Right forelimb (tissue), 1 donor: ENCODE measurements around the gene ZBTB38.

Experiments
- DNase-seq: peaks from one replicate; pipeline ENCODE4 v3.0.0-alpha.2; 2018

The ZBTB38 gene

DNA sequence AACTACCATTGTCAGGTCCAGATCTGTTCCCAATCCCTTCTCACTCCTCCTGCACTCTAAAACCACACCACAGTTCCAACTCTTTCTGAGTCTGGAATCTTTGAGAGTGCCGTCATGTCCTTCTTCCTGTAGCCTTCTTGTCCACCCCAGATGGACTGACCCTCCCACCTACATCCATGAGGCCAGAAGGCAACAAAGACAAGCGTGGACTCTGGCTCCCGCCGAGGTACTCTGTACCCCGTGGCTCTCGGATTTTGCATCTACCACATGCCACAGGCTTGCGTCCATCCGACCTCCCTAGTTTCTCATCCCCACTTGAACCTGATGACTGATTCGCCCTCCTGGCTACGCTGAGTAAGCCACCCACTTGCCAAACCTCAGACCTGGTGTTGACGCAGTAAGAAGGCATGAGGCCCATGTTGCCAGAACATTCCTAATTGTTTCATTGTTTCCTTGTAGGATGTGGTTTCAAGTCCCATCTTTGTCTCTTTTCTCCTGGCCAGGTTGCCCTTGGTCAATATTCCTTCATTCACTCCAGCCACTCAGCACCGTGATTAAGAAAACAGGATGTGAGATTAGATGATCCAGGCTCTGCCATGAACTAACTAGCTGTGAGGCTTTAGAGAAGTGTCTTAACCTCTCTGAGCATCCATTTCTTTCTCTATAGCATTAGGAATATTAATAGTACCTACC lies 1.1 kb upstream of the ZBTB38 start:
- DNase-seq = no peak

DNA sequence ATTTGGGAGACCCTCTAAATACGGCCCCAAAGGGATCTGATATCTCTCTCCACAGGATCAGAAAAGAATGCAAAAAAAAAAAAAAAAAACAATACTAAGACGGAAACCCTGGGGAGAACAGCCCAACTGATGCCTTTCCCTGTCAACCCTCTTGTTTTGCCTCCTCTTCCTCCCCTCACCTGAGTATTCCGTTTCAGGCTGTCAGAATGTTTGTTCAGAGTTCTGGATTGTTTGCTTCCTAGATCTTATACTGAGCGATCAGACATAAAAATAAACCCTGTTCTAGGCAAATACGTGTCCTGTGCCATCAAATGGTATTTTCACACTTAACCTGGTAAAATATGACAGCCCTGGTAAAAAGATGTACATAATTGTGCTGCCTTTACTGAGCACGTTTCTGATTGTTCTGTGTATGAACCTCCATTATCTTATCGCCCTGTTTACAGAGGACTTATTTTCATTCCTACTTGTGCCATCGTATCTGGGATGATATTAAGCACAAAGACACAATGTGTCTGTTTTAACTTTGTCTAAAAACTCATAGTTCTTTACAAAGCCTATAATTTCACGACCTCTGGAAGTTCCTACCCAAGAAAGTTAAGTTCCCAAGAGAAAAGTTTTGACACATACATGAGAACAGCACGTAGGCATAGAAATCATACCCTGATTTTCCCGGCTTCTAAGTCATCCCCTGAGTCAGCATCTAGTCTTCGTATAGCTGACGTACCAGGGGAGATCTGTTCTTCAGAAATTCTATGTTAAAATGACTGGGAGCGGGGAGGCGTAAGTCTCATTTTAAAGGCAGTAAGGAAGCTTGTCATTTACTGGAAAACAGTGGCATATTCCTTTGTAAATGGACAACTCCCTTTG lies 856 bp downstream of the ZBTB38 start:
- no peak for DNase-seq

DNA sequence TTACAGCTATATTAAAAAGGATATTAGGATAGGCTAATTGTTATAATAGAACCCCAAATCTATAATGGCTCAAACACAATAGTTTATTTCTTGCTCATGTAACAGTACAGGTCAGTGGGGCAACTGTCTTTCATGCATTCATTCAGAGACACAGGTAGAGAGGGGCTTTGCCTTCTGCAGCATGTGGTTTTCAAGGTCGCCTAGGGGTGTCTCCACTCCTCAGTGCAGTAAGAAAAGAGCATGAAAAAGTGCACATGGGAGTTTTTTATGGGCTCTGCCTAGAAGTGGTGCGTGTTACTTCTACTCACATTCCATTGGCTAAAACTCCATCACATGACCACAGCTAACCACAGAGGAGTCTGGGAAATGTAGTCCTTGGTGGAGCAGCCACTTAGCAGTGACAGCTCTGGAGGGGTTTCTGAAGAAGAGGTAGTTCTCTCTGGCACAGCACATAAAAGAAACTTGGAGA lies 1.8 kb downstream of the ZBTB38 start:
- peak; percentile 54 for DNase-seq

DNA sequence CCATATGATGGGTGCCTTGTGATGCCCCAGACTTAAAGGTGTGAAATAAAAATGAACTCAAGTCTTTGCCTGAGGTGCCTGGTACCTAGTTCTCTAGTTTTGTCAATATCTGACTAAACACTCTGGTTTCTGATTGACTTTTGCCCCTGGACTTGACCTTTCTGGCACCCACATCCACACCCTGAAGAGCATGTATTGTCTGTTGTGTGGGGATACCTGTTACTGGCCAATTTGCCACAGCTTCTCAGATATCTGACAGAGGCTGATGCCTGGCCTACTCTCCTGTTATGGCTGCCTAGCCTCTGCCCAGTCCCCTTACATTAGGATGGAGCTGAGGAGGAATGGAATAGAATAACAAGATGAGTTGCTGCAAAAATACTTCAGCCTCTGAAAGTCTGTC lies 3.6 kb downstream of the ZBTB38 start:
- no peak for DNase-seq

DNA sequence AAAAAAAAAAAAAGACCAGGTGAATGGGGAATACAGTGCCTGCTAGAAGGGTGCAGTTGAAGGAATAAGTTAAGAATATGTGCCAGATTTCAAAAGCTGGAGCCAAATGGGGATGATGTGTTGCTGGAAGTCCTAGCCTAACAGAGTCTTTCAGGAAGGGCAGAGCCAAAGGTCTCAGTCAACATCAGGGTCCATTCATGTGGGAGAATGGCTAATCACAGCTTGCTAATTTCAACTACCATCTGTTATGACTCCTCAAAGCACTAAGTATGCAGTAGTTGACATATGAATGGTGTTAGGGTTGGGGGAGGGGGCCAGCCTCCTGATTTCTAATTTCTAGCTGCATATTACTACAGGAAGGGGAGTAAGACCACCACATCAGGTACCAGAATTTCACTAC lies 4.4 kb downstream of the ZBTB38 start:
- DNase-seq = no peak

DNA sequence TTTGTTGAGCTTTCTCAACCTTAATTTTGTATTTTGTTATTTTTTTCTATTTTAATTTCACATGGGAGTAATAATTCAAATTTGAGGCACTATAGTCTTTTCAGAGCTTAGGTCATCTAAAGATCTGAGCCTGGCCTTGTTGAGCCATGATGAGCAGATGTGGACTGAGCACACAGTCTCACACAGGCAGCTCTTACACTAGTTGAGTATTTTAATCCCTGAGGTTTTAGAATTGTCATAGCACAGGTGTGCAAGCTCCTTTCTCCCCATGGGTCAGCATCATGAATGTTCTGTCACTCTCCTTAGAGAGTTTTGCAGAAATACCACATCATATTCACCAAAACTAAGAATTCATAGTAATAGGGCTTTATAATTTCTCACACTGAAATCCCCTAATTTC lies 4.9 kb downstream of the ZBTB38 start:
- DNase-seq = no peak

DNA sequence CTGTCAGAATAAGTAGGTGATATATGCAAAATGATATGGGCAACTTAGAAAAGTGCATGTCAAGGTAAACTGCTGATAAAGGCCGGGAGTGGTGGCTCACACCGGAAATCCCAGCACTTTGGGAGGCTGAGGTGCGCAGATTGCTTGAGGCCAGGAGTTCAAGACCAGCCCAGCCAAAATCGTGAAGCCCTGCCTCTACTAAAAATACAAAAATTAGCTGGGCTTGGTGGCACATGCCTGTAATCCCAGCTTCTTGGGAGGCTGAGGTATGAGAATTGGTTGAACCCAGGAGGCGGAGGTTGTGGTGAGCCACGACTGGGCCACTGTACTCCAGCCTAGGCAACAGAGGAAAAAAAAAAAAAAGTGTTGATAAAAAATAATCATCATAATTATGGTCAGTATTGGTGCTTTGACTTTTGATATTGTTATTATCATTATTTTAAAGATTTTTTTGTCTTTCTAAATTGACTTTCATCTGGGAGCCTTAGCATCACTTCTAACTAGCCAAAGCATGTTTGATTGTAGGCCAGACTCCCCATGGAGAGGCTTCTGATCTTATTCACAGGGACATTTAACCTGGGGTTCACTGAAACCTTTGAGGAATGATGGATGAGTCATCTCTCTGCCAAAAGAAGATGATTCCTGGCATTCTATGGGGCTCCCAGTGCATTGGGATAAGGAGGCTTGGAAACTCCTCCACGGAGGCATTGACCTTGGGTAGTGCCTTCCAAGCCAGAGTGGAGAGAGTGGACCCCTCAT lies 5.6 kb downstream of the ZBTB38 start:
- DNase-seq = no peak

DNA sequence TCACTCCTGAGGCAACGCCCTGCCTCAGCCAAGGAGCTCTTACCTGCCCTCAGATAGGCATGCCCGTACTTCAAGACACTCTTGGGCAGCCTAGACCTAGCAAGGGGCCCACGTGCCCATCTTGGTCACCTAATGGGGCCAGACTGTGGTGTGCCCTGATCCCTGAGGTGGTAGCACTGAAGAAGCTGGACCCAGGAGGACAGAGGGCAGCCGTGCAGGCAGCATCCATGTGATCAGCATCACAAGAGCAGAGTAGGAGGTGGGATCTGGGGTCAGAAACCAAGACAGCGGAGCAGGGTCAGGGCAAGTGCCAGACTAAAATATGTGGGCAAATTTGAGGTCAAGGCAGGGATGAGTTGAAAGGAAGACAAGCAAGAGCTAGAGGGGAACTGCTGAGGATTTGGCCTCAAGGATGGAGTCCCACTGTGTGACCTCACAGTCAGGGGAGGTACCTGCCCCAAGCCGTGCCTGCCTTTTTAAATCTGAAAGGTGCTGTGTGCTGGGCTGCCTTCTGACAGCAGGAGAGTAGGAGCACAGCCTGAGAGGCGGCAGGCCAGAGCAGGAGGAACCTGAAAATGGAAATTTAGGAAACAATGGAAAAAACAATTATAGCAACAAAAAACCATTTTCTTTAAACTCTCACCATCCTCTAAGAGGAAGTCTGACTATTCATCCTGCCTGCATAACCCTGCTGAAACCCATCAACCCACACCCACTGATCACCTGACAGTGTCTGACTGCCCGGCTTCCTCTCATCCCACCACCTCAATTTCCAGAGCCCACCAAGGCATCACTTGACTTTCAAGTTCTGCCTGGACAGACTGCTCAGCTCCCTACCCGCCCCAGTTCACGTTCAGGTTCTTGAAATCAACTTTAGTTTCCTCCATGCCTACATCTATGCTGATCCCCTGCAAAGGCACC lies 7.3 kb downstream of the ZBTB38 start:
- DNase-seq = no peak

DNA sequence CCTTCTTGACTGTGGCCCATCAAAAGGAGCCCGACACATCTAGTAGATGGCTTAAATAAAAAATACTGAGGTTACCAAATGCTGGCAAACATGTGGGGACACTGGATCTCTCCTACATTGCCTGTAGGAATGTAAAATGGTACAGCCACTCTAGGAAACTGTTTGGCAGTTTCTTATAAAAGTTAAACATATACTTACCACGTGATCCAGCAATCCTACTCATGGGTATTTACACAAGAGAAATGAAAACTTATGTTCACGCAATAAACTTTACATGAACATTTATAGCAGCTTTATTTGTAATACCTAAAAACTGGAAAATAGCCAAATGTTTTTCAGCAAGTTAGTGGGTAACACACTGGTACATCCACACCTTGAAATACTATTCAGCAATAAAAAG lies 9.1 kb downstream of the ZBTB38 start:
- DNase-seq = no peak

DNA sequence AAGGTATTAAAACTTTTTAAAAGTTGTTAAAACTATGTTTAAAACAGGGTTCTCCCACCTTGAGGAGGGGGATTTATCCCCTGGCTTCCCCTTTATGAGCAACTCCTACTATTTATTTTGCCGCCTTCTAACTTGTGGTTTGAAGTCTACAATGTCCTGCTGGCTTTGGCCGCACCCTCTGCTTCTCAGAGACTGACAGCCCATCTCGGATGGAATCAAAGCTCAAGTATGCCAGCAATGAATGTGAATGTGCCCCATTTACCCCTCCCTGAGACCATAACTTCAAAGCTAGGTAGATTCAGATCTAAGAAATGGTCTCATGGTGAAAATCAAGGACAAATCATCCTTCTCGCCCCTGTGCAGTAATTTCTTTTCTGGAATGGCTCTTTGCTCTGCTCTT lies 10.3 kb downstream of the ZBTB38 start:
- DNase-seq = no peak

DNA sequence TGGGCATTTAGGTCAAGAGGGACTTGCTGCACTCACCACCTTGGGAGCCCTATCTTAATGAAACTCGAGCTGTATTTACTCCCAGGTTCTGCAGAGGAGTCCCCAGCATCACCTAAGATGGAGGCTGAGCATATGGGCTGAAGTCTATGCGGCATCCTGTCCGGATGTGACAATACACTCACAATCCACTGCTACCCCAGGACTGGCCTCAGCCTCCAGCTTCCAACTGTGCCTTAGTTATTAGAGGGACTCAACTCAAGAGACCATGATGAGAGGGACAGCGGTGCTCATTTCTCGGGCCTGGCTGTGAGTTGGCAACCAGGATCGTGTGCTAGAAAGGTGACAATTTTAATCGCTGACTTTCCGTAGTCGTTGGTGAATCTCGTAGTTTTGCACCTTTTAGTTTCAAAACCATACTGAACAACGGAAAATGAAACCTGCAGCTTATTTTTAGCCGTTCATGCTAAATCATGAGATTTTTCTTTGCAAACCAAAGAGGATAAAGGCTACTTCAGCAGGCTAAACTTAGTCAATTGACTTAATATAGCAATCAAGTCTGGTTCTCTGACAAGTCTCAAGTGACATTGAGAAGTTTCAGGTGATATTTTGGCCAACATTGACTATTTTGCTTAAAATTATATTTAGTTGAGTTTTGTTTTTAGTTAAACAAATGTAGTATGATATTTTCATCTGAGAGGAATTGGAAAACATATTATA lies 11.1 kb downstream of the ZBTB38 start:
- no peak for DNase-seq

DNA sequence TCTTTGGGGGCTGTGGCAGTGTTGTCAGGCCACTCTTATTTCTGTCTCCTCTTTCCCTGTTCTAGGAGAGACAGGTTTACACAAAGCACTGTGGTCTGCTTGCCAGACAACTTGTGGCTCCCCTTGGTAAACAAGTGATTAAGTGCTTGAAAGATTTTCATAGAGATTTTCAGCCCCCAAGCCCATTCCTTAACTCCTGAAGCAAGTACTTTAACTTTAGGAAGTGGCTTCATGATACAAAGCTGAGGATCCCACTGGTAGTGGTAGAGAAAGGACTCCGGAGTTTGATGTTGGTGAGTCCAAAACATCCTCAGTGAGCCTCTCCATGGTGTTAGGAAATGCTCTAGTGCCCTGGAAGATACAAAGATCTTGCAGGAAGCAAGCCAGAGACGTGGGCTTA lies 12.0 kb downstream of the ZBTB38 start:
- no peak for DNase-seq

DNA sequence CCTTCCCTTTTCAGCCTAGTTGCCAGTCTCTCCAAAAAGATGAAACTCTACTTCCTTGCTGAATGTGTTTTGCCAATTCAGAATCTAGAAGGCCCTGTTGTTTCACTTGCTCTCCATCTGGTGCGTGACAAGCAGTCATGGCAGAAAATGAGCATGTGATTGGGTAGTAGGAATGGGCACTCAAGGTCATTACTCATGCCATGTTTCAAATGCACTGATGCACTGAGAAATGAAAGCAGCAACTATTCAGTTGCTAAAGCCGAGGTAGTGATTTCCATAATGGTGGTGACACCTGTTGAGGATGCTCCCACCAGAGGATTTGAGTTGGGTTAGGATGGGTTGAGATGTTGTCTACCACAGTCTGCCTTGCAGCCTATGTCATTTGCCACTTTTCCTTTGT lies 12.7 kb downstream of the ZBTB38 start:
- no peak for DNase-seq

DNA sequence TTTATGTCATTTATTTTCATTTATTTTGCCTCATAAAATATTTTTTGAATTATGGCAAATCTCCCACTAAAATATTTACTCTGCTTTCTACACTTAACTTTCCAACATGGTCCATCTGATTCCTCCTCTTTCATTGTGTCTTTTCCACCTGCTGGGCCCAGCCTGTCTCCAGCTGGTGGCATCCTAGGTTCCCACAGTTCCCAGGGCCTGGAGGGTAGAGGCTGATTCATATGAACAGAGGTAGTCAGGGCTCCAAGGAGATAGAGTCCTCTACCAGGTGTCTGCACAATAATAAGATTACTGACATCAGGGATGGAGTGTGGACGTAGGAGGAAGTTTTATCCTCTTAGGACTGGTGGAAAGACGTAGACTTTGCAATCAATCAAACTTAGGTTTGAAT lies 14.3 kb downstream of the ZBTB38 start:
- no peak for DNase-seq

DNA sequence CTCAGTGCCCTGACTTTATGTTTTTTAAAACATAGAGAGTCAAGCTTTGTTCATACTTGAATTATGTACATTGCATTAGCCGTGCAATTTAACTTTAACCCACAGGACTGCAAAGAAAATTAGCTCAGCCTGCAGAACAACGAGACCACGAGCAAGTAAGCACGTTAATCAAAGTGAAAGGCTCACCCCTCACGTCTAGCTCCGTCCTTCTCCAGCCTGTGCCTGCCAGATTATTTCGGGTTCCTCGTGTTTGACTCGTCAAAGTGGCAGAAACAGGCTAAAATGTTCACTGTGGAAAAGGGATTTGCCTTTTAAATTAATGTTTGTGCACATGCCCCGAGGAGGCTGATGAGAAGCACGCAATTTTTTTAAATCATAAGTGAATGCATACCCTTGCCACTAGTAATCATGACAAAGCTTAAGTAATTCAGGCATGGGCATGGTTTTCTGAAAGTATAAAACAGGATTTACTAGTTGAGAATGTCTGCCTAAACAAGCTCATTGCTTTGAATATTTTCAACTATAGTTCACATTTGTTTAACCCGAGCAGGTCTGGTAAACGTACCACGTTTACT lies 15.3 kb downstream of the ZBTB38 start:
- no peak for DNase-seq

DNA sequence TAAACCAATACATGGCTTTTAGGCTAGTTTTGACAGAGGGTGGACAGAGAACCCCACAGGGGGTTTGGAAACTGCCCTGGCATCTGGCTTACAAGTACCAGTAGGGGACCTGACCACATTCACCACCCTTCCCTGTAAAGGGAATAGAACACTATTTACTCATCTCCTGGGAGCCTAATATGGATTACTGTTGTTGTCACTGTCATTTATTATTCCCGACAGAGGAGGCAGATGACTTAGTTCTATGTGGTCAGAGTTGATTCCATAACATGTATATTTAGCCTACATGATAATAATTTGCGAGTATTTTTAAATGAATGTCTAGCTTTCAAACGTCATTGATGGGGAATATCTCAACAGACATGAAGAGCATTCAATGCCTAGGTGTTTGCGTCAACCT lies 15.9 kb downstream of the ZBTB38 start:
- no peak for DNase-seq

DNA sequence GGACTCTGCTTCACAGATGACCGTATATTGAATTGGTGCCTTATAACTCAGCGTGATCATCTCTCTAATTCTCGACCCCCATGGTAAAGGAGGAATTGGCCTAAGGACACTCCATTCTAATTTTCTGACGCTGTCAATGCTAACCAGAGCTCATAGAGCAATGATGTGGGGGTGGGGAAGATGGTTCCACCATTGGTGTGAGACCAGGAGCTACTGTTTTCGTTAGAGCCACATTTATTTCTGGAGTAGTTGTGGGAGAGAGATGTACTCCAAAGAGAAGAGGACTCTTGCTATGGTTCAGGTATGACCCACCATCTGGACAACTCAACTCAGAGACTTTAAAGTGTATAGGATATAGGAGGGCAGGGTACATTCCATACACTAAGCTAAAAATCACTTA lies 16.3 kb downstream of the ZBTB38 start:
- DNase-seq = no peak

DNA sequence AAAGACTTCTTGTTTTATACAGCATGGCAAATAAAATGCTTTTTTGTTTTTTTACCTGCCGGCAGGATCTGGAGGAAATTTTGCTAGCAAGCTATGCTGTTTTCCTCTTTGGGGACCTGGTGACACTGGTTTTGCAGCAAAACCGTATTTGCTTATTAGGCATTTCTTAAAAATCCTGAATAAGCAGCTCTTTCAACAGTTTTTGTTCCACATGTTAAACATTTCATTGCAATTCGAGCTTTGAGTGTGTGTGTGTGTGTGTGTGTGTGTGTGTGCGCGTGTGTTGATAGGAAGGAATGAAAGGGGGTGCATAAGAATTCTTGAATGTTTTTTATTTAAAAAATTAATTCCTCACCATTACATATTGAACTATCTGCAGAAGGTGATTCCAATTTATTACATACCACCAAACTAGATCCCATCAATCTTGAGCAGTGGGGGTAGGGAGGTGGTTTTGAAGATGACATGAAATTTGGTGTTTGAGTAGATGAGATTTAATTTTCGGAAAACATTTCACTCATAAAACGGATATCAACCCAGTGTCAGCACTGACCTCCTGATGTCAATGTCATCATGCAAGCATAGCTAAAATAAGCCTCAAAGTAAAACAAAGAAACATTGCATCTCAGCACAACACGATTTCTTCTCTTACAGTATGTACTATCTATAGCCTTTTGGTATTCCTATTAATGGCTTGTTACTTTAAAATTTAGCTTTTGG lies 17.3 kb downstream of the ZBTB38 start:
- DNase-seq = no peak

DNA sequence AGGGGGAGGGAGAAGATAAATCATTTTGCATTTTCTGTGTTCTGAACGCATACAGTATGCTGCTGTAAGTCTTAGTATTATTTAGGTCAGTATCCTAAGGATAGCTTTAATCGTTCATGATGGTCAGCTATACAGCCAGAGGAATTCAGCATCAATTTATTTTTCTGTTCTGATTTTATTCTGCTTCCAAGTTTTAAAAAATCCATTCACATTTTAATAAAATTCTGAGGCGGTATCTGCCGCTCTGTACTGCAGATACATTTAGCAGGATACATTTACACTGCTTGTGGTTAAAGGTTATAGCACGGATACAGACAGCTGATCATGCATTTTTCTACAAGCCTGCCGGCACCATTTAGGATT lies 17.8 kb downstream of the ZBTB38 start:
- no peak for DNase-seq

DNA sequence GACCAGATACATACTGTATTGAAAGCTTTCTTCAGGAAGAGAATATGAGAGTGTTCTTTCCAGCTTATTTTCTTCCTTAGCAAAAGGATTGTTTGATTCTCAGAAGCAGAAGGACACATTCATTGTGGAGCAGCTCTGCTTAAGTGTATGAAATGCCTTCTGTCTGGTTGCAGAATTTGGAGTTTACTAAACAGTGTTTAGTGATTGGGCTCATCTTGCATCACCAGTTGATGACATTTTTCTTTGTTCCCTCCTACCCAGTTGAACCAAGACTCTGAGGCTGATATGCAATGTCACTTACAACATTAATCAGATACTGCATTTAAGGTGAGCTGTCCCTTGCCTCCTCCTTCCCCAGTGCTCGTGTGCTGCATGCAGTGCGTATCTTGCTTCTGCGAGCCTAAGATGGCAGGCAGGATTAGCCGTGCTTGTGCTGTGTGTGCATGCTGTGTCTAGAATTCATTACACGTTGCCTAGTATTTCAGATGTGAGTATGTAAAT lies 18.4 kb downstream of the ZBTB38 start:
- no peak for DNase-seq

DNA sequence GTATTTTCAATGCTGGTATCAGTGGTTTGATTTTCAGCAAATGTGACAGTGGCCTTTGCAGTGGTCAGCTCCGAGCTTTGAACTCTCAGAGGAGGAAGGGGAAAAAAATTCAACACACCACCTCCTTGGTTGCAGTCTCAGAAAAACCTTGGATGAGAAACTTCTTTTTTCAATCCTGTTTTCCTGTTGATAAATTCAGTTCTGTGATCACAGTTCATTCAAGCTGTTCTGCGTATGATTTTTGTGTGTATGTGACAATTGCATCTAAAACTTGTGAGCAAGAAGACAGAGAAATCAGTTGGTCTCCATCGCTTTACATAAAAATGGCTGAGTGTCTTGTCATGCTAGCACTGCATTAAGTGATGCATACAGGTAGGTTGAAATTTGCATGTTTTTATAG lies 19.2 kb downstream of the ZBTB38 start:
- DNase-seq = no peak
